ENCODE data around the gene DNAJC16.
"Not testable (repeated sequence)": the region's sequence is repeated elsewhere in the genome, so short reads cannot be mapped to it uniquely, and the experiment has no call there.

Gene DNAJC16

GRCh38 chr1:15483971-15484370 is 42.7 kb upstream of the DNAJC16 start:
- Histone ChIP-seq H3K9me3 (ENCODE audit: severe bottlenecking) (no peaks in the 10 kb centered on the region), H3K27ac (ENCODE audit: poor library complexity, severe bottlenecking) (no peak overlapping the region), H3K4me3 (ENCODE audit: severe bottlenecking) (no peak overlapping the region), H3K4me1 (ENCODE audit: insufficient read depth, poor library complexity, severe bottlenecking) (no peaks in the 10 kb centered on the region), H3K36me3 (ENCODE audit: low read depth) (no peaks in the 10 kb centered on the region), H3K27me3 (ENCODE audit: insufficient read depth, poor library complexity, severe bottlenecking) (no peaks in the 10 kb centered on the region)
- TF ChIP-seq, protein P1, sequence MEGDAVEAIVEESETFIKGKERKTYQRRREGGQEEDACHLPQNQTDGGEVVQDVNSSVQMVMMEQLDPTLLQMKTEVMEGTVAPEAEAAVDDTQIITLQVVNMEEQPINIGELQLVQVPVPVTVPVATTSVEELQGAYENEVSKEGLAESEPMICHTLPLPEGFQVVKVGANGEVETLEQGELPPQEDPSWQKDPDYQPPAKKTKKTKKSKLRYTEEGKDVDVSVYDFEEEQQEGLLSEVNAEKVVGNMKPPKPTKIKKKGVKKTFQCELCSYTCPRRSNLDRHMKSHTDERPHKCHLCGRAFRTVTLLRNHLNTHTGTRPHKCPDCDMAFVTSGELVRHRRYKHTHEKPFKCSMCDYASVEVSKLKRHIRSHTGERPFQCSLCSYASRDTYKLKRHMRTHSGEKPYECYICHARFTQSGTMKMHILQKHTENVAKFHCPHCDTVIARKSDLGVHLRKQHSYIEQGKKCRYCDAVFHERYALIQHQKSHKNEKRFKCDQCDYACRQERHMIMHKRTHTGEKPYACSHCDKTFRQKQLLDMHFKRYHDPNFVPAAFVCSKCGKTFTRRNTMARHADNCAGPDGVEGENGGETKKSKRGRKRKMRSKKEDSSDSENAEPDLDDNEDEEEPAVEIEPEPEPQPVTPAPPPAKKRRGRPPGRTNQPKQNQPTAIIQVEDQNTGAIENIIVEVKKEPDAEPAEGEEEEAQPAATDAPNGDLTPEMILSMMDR (IDR thresholded peaks at IDR 0.05; ENCODE audit: poor library complexity, severe bottlenecking), result no peak
- DNase-seq (ENCODE audit: low spot score), result no peak
- no peak for ATAC-seq (ENCODE audit: low read depth)

DNA sequence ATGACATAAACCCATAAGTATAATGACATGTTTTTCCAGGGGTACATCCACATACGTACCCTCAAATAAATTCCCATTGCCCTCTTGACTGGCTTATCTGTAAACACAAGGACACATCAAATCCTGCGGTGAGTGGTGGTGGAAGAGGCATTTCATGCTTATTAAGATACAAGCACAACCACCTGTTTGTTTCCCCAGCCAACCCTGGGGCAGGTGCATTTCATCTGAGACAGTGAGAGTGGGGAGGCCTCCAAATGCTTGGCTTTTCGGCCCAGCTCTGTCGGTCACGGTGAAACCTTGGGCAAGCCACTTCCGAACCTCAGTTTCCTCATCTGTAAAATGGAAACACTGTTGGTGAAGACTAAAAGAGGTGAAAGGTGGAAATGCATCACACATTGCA is 42.2 kb upstream of the DNAJC16 start:
- H3K4me3 ChIP-seq (ENCODE audit: severe bottlenecking); H3K27ac ChIP-seq (ENCODE audit: poor library complexity, severe bottlenecking); DNase-seq (ENCODE audit: low spot score); ATAC-seq (ENCODE audit: low read depth); H3K27me3 ChIP-seq (ENCODE audit: insufficient read depth, poor library complexity, severe bottlenecking); H3K4me1 ChIP-seq (ENCODE audit: insufficient read depth, poor library complexity, severe bottlenecking); H3K9me3 ChIP-seq (ENCODE audit: severe bottlenecking); H3K36me3 ChIP-seq (ENCODE audit: low read depth): not testable (repeated sequence)

DNA sequence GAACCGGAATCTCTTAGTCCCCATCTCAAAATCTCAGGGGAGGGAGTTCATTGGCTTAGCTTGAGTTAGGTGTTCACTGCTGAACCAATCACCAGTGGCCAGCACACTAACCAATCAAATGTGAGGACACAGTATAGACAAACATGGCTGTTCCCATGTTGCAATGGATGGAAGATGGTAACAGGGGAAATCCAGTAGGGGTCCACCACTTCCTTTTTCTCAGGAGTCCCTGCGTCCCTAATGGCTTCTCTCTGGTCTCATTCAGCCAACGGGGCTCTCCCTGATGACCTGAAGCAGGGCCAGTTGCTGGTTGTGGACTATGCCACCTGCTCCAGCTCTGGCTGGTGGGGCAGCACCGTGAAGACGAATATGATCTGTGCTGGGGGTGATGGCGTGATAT is 41.0 kb upstream of the DNAJC16 start:
- DNase-seq (ENCODE audit: low spot score) (no peak), ATAC-seq (ENCODE audit: low read depth) (no peak)
- Histone ChIP-seq H3K27ac (ENCODE audit: poor library complexity, severe bottlenecking) (no peak overlapping the region), H3K9me3 (ENCODE audit: severe bottlenecking) (no peaks in the 10 kb centered on the region), H3K4me3 (ENCODE audit: severe bottlenecking) (no peak overlapping the region), H3K4me1 (ENCODE audit: insufficient read depth, poor library complexity, severe bottlenecking) (no peaks in the 10 kb centered on the region), H3K27me3 (ENCODE audit: insufficient read depth, poor library complexity, severe bottlenecking) (no peaks in the 10 kb centered on the region), H3K36me3 (ENCODE audit: low read depth) (no peaks in the 10 kb centered on the region)
- TF ChIP-seq, protein P1 (IDR thresholded peaks at IDR 0.05; ENCODE audit: poor library complexity, severe bottlenecking), result no peak

- not testable (repeated sequence) for H3K27me3 ChIP-seq (ENCODE audit: insufficient read depth, poor library complexity, severe bottlenecking); H3K4me1 ChIP-seq (ENCODE audit: insufficient read depth, poor library complexity, severe bottlenecking); H3K9me3 ChIP-seq (ENCODE audit: severe bottlenecking); DNase-seq (ENCODE audit: low spot score); H3K4me3 ChIP-seq (ENCODE audit: severe bottlenecking); H3K36me3 ChIP-seq (ENCODE audit: low read depth); ATAC-seq (ENCODE audit: low read depth); H3K27ac ChIP-seq (ENCODE audit: poor library complexity, severe bottlenecking)
These were observed 39.6 kb upstream of the DNAJC16 start for GRCh38 chr1:15486844-15487610.

DNA sequence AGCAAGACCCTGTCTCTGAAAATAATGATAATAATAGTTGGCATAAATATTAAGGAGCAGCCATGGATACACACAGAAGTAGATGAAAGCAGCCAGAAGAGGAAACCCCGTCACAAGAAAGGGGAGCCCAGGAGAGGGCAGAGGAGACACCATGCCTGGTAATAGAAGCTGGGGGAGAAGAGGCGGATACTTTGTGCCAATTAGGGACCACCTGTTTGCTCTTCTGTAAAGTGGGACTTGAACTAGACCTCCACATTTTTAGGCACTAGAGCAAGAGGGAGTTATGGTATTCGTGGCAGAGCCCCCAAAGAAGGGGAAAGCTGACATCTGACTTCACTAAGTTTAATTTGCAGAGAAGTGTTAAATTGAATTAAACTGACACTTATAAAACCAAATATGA is 38.3 kb upstream of the DNAJC16 start:
- Histone ChIP-seq H3K9me3 (ENCODE audit: severe bottlenecking) (no peaks in the 10 kb centered on the region), H3K4me3 (ENCODE audit: severe bottlenecking) (no peak overlapping the region), H3K36me3 (ENCODE audit: low read depth) (no peaks in the 10 kb centered on the region), H3K27me3 (ENCODE audit: insufficient read depth, poor library complexity, severe bottlenecking) (no peaks in the 10 kb centered on the region), H3K4me1 (ENCODE audit: insufficient read depth, poor library complexity, severe bottlenecking) (no peaks in the 10 kb centered on the region), H3K27ac (ENCODE audit: poor library complexity, severe bottlenecking) (no peak overlapping the region)
- DNase-seq (ENCODE audit: low spot score), result no peak
- no peak for ATAC-seq (ENCODE audit: low read depth)
- TF ChIP-seq, protein P1 (IDR thresholded peaks at IDR 0.05; ENCODE audit: poor library complexity, severe bottlenecking), result no peak

DNA sequence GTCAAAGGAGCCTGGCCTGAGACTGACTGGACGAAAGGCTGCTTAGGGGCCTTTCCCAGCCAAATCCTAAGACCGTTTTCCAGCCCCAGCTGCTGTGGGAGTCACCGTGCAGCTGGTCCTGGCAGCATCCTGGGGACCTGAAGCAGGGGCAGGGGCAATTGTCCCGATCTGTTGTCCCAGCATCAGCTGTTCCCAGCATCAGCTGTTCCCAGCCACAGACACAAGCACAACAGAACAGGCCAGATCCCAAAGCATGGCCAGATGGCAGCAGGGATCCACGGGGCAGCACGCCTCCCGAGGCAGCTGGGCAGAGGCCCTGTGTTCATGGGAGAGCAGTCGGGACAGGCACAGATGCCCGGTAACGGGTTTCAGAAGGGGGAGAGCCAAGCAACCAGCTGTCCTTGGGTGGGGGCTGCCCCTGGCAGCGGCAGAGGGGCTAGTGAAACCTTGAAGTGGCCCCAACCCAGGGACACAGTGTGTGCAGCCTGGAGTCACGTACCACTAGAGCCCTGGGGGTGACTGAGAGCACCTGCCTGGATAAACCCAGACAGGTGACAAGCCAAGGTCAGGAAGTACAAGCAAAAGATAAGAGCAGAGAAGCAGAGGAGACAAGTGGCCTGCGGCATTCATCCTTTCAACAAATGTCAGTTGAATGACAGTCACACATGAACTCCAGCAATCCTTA is 37.5 kb upstream of the DNAJC16 start:
- no peaks in the 10 kb centered on the region for H3K36me3 ChIP-seq (ENCODE audit: low read depth)
- no peaks in the 10 kb centered on the region for H3K27me3 ChIP-seq (ENCODE audit: insufficient read depth, poor library complexity, severe bottlenecking)
- H3K4me3 ChIP-seq (ENCODE audit: severe bottlenecking), result no peak overlapping the region
- ATAC-seq (ENCODE audit: low read depth) (no peak), DNase-seq (ENCODE audit: low spot score) (no peak)
- TF ChIP-seq, protein P1 (IDR thresholded peaks at IDR 0.05; ENCODE audit: poor library complexity, severe bottlenecking), result no peak
- H3K9me3 ChIP-seq (ENCODE audit: severe bottlenecking), result no peaks in the 10 kb centered on the region
- H3K27ac ChIP-seq (ENCODE audit: poor library complexity, severe bottlenecking), result no peak overlapping the region
- no peaks in the 10 kb centered on the region for H3K4me1 ChIP-seq (ENCODE audit: insufficient read depth, poor library complexity, severe bottlenecking)

GRCh38 chr1:15491010-15491409 is 35.6 kb upstream of the DNAJC16 start:
- not testable (repeated sequence) for H3K9me3 ChIP-seq (ENCODE audit: severe bottlenecking); H3K4me3 ChIP-seq (ENCODE audit: severe bottlenecking); H3K4me1 ChIP-seq (ENCODE audit: insufficient read depth, poor library complexity, severe bottlenecking); H3K27me3 ChIP-seq (ENCODE audit: insufficient read depth, poor library complexity, severe bottlenecking); H3K36me3 ChIP-seq (ENCODE audit: low read depth); H3K27ac ChIP-seq (ENCODE audit: poor library complexity, severe bottlenecking); DNase-seq (ENCODE audit: low spot score)
- peak; percentile 59; the same call in 1 of the 3 replicates for ATAC-seq (ENCODE audit: low read depth)

Measured in RWPE2 (cell line).